CD8-positive, alpha-beta memory T cell (primary cell): ENCODE measurements around the gene GSTA4. TPM values are rescaled to one million over a fixed set of nuclear protein-coding genes. Genes with fewer than 3 reads are reported as not detected.

Source experiments
- CTCF ChIA-PET: fragments of 350-600 bp; sonication (Branson Sonifier 250); formaldehyde crosslinking; loops from one replicate; lab custom pipeline; 2021; ENCODE audit warnings: antibody characterized with exemption; lab: Charles Lee
- POLR2A ChIA-PET: fragments of 350-600 bp; sonication (Branson Sonifier 250); formaldehyde crosslinking; loops from one replicate; lab custom pipeline; 2021; ENCODE audit warnings: antibody characterized with exemption; lab: Charles Lee
- DNase-seq, 5 donors: peaks; one replicate each; pipeline versions ENCODE4 v3.0.0 to v3.0.0-alpha.2; 2020 to 2022; ENCODE audit warnings: mixed read lengths in 1 of 5
- H3K27ac ChIP-seq: one replicate; pipeline ENCODE4 v1.7.0; 2013; ENCODE audit warnings: low read depth, mild to moderate bottlenecking, low read length, moderate library complexity
- H3K27me3 ChIP-seq: 2 replicates; pipeline ENCODE4 v1.7.0; 2013; ENCODE audit warnings: low read length, mild to moderate bottlenecking; ENCODE audit not compliant: insufficient read depth, poor library complexity, severe bottlenecking
- H3K36me3 ChIP-seq: 2 replicates; pipeline ENCODE4 v1.7.0; 2013; ENCODE audit warnings: mild to moderate bottlenecking, low read length, moderate library complexity; ENCODE audit not compliant: insufficient read depth
- H3K4me1 ChIP-seq: 2 replicates; pipeline ENCODE4 v1.7.0; 2013; ENCODE audit warnings: mild to moderate bottlenecking, low read length, moderate library complexity; ENCODE audit not compliant: insufficient read depth
- H3K4me3 ChIP-seq: 2 replicates; pipeline ENCODE4 v1.7.0; 2013; ENCODE audit warnings: mild to moderate bottlenecking, low read length
- H3K9me3 ChIP-seq: 2 replicates; pipeline ENCODE4 v1.7.0; 2013; ENCODE audit warnings: mild to moderate bottlenecking, low read length
- H3K27ac Mint-ChIP-seq, 8 donors: one replicate each; pipeline ENCODE4 v1.8.0; 2020 to 2021; ENCODE audit warnings: mixed read lengths in 8 of 8, mild to moderate bottlenecking in 6 of 8, inconsistent platforms in 3 of 8, moderate library complexity in 3 of 8
- H3K27me3 Mint-ChIP-seq, 2 donors: one replicate each; pipeline ENCODE4 v1.8.0; 2020 to 2021; ENCODE audit warnings: mixed read lengths in 2 of 2, mild to moderate bottlenecking in 1 of 2, moderate library complexity in 1 of 2
- H3K36me3 Mint-ChIP-seq, 3 donors: one replicate each; pipeline ENCODE4 v1.8.0; 2020 to 2021; ENCODE audit warnings: mixed read lengths in 3 of 3, inconsistent platforms in 1 of 3, mild to moderate bottlenecking in 1 of 3
- H3K4me1 Mint-ChIP-seq, 3 donors: one replicate each; pipeline ENCODE4 v1.8.0; 2020 to 2021; ENCODE audit warnings: mixed read lengths in 3 of 3, inconsistent platforms in 1 of 3, mild to moderate bottlenecking in 1 of 3
- H3K4me3 Mint-ChIP-seq, 7 donors: one replicate each; pipeline ENCODE4 v1.8.0; 2020 to 2021; ENCODE audit warnings: mixed read lengths in 7 of 7, mild to moderate bottlenecking in 6 of 7, moderate library complexity in 4 of 7, inconsistent platforms in 2 of 7
- H3K9me3 Mint-ChIP-seq, 5 donors: one replicate each; pipeline ENCODE4 v1.8.0; 2020 to 2022; ENCODE audit warnings: mixed read lengths in 5 of 5, mild to moderate bottlenecking in 3 of 5, moderate library complexity in 2 of 5, inconsistent platforms in 1 of 5
- polyA plus RNA-seq: library from polyadenylated mRNA; unstranded; fragments of 300-500 nt; fragmentation: Illumina TruSeq; gene quantifications from one replicate; pipeline ENCODE4 v1.2.3, GENCODE V29; 2021
- total RNA-seq, 2 experiments: library from RNA; stranded (reverse); gene quantifications; one replicate each; pipeline ENCODE4 v1.2.3, GENCODE V29; 2021

Gene GSTA4
- total and polyA plus RNA-seq, 3 experiments from 2014 or later: 4.6 to 4.9 (median 4.9) TPM

GRCh38 chr6:52984247-52984646 lies 10.8 kb downstream of the GSTA4 start:
- no peak overlapping the region for H3K27ac ChIP-seq
- H3K27me3 Mint-ChIP-seq: peaks cover 4 to 18% of the 10 kb centered on the region in 2 donors
- POLR2A ChIA-PET: interaction anchor here (0.7 to 2.0 kb wide), 2 partner anchors 10 to 17 kb away, joined by 5 to 13 read pairs; partner anchors contain the start of gene GSTA4
- peak overlapping the region; percentile 29 to 81 (median 76) for H3K4me3 Mint-ChIP-seq
- H3K36me3 ChIP-seq: no peaks in the 10 kb centered on the region
- H3K36me3 Mint-ChIP-seq: peaks cover 0 to 1% (median 0%) of the 10 kb centered on the region in 3 donors
- peak overlapping the region; percentile 19 for H3K4me3 ChIP-seq
- peak overlapping the region in 4 of 8 donors; percentile 31 to 89 (median 58) for H3K27ac Mint-ChIP-seq
- CTCF ChIA-PET: interaction anchor here (1.2 to 4.6 kb wide), 2 partner anchors 10 to 13 kb away, joined by 3 to 32 read pairs; partner anchors contain the start of gene GSTA4
- peaks cover 34 to 44% (median 35%) of the 10 kb centered on the region in 3 donors for H3K4me1 Mint-ChIP-seq
- no peaks in the 10 kb centered on the region for H3K27me3 ChIP-seq
- no peaks in the 10 kb centered on the region for H3K9me3 ChIP-seq
- H3K9me3 Mint-ChIP-seq: no peaks in the 10 kb centered on the region
- DNase-seq: peak; percentile 16 to 78 (median 67)
- H3K4me1 ChIP-seq: peaks cover 30% of the 10 kb centered on the region

- peak overlapping the region in 1 of 8 donors; percentile 31 for H3K27ac Mint-ChIP-seq
Measured at GRCh38 chr6:52983159-52983848, 11.8 kb downstream of the GSTA4 start.

GRCh38 chr6:52982680-52983079 lies 12.4 kb downstream of the GSTA4 start:
- ChIA-PET POLR2A (no interaction called here), CTCF (no interaction called here)
- no peaks in the 10 kb centered on the region for H3K9me3 Mint-ChIP-seq
- no peak for DNase-seq
- no peaks in the 10 kb centered on the region for H3K36me3 ChIP-seq
- peaks cover 0 to 1% (median 0%) of the 10 kb centered on the region in 3 donors for H3K36me3 Mint-ChIP-seq
- H3K27me3 ChIP-seq: no peaks in the 10 kb centered on the region
- peaks cover 3 to 14% of the 10 kb centered on the region in 2 donors for H3K27me3 Mint-ChIP-seq
- peaks cover 30% of the 10 kb centered on the region for H3K4me1 ChIP-seq
- no peak overlapping the region for H3K4me3 ChIP-seq
- no peak overlapping the region for H3K27ac ChIP-seq
- no peaks in the 10 kb centered on the region for H3K9me3 ChIP-seq
- peak overlapping the region in 1 of 7 donors; percentile 40 for H3K4me3 Mint-ChIP-seq
- no peak overlapping the region for H3K27ac Mint-ChIP-seq
- H3K4me1 Mint-ChIP-seq: peaks cover 34 to 40% (median 34%) of the 10 kb centered on the region in 3 donors

More at GRCh38 chr6:52983159-52983848, 11.8 kb downstream of the GSTA4 start:
- Mint-ChIP-seq H3K4me3 (peak overlapping the region in 4 of 7 donors; percentile 4 to 77 (median 58)), H3K36me3 (peaks cover 0 to 1% (median 0%) of the 10 kb centered on the region in 3 donors), H3K9me3 (no peaks in the 10 kb centered on the region), H3K4me1 (peaks cover 34 to 44% (median 34%) of the 10 kb centered on the region in 3 donors), H3K27me3 (peaks cover 3 to 18% of the 10 kb centered on the region in 2 donors)
- no peak overlapping the region for H3K4me3 ChIP-seq
- H3K36me3 ChIP-seq: no peaks in the 10 kb centered on the region
- POLR2A ChIA-PET: interaction anchor here (2.0 kb wide), 1 partner anchor 11 kb away, joined by 13 read pairs; the partner anchor contains the start of gene GSTA4
- H3K27ac ChIP-seq: no peak overlapping the region
- peaks cover 30% of the 10 kb centered on the region for H3K4me1 ChIP-seq
- no peaks in the 10 kb centered on the region for H3K27me3 ChIP-seq
- no peaks in the 10 kb centered on the region for H3K9me3 ChIP-seq
- CTCF ChIA-PET: interaction anchor here (4.6 kb wide), 1 partner anchor 11 kb away, joined by 32 read pairs; the partner anchor contains the start of gene GSTA4
- no peak for DNase-seq

GRCh38 chr6:52981222-52981900 lies 13.7 kb downstream of the GSTA4 start:
- H3K36me3 ChIP-seq: no peaks in the 10 kb centered on the region
- no peak overlapping the region for H3K4me3 ChIP-seq
- peaks cover 30% of the 10 kb centered on the region for H3K4me1 ChIP-seq
- H3K4me1 Mint-ChIP-seq: peaks cover 34 to 37% (median 34%) of the 10 kb centered on the region in 3 donors
- H3K9me3 ChIP-seq: no peaks in the 10 kb centered on the region
- ChIA-PET CTCF (no interaction called here), POLR2A (no interaction called here)
- peaks cover 0 to 4% of the 10 kb centered on the region in 2 donors for H3K27me3 Mint-ChIP-seq
- H3K27ac ChIP-seq: no peak overlapping the region
- no peaks in the 10 kb centered on the region for H3K9me3 Mint-ChIP-seq
- H3K27ac Mint-ChIP-seq: no peak overlapping the region
- H3K27me3 ChIP-seq: no peaks in the 10 kb centered on the region
- peaks cover 0 to 1% (median 0%) of the 10 kb centered on the region in 3 donors for H3K36me3 Mint-ChIP-seq
- H3K4me3 Mint-ChIP-seq: no peak overlapping the region
- DNase-seq: no peak

- H3K4me1 ChIP-seq: no peaks in the 10 kb centered on the region
- no peaks in the 10 kb centered on the region for H3K36me3 ChIP-seq
- no peak overlapping the region for H3K27ac ChIP-seq
- ChIA-PET POLR2A (no interaction called here), CTCF (interaction anchor here (1.4 kb wide), 1 partner anchor 19 kb away, joined by 4 read pairs; the partner anchor contains the start of gene GSTA4)
- H3K4me1 Mint-ChIP-seq: no peaks in the 10 kb centered on the region
- no peak overlapping the region for H3K4me3 ChIP-seq
- no peaks in the 10 kb centered on the region for H3K27me3 ChIP-seq
- H3K4me3 Mint-ChIP-seq: no peak overlapping the region
- H3K27me3 Mint-ChIP-seq: peaks cover 3 to 5% of the 10 kb centered on the region in 2 donors
- H3K9me3 Mint-ChIP-seq: no peaks in the 10 kb centered on the region
- H3K36me3 Mint-ChIP-seq: no peaks in the 10 kb centered on the region
- no peaks in the 10 kb centered on the region for H3K9me3 ChIP-seq
- DNase-seq: no peak
- no peak overlapping the region for H3K27ac Mint-ChIP-seq
Measured at GRCh38 chr6:52976591-52977035, 18.5 kb downstream of the GSTA4 start.

- Mint-ChIP-seq H3K27me3 (peaks cover under 1 to 5% of the 10 kb centered on the region in 2 donors), H3K4me1 (no peaks in the 10 kb centered on the region), H3K4me3 (no peak overlapping the region), H3K36me3 (no peaks in the 10 kb centered on the region), H3K9me3 (no peaks in the 10 kb centered on the region), H3K27ac (no peak overlapping the region)
- Histone ChIP-seq H3K27me3 (no peaks in the 10 kb centered on the region), H3K9me3 (no peaks in the 10 kb centered on the region), H3K27ac (no peak overlapping the region), H3K36me3 (no peaks in the 10 kb centered on the region), H3K4me3 (no peak overlapping the region), H3K4me1 (no peaks in the 10 kb centered on the region)
- no peak for DNase-seq
- POLR2A ChIA-PET: no interaction called here
- CTCF ChIA-PET: interaction anchor here (1.4 kb wide), 1 partner anchor 19 kb away, joined by 4 read pairs; the partner anchor contains the start of gene GSTA4
Measured at GRCh38 chr6:52976149-52976548, 18.9 kb downstream of the GSTA4 start.

GRCh38 chr6:52975580-52975979 lies 19.5 kb downstream of the GSTA4 start:
- Histone ChIP-seq H3K36me3 (no peaks in the 10 kb centered on the region), H3K27me3 (no peaks in the 10 kb centered on the region), H3K4me1 (no peaks in the 10 kb centered on the region), H3K9me3 (no peaks in the 10 kb centered on the region), H3K27ac (no peak overlapping the region), H3K4me3 (no peak overlapping the region)
- no peaks in the 10 kb centered on the region for H3K36me3 Mint-ChIP-seq
- H3K9me3 Mint-ChIP-seq: no peaks in the 10 kb centered on the region
- ChIA-PET CTCF (interaction anchor here (1.4 kb wide), 1 partner anchor 20 kb away, joined by 4 read pairs; the partner anchor contains the start of gene GSTA4), POLR2A (no interaction called here)
- H3K27me3 Mint-ChIP-seq: peaks cover 0 to 5% of the 10 kb centered on the region in 2 donors
- no peak overlapping the region for H3K4me3 Mint-ChIP-seq
- H3K4me1 Mint-ChIP-seq: no peaks in the 10 kb centered on the region
- no peak overlapping the region for H3K27ac Mint-ChIP-seq
- DNase-seq: no peak
